Large intestine (tissue), 1 donor: ENCODE results near the gene TUBA4B. TPM values are rescaled to one million over a fixed set of nuclear protein-coding genes. Genes with fewer than 3 reads are reported as not detected.

Source experiments
- polyA plus RNA-seq: library from polyadenylated mRNA; unstranded; fragments of 120-200 nt; gene quantifications from one replicate; pipeline ENCODE4 v1.2.1, GENCODE V29; 2013

Gene TUBA4B
- polyA plus RNA-seq, 1 donor, result not detected

Other genes with a start within 250 kb of the TUBA4B start
- gene CFAP65, start 211.7 kb upstream of the TUBA4B start, polyA plus RNA-seq, result 3.4 TPM
- 68.4 TPM for gene IHH, start 192.3 kb upstream of the TUBA4B start, polyA plus RNA-seq
- gene NHEJ1, start 92.4 kb upstream of the TUBA4B start, polyA plus RNA-seq, result 33.9 TPM
- gene SLC23A3, start 83.2 kb upstream of the TUBA4B start, polyA plus RNA-seq, result 6.2 TPM
- gene CNPPD1, start 76.3 kb upstream of the TUBA4B start, polyA plus RNA-seq, result 56.2 TPM
- gene RETREG2, start 75.0 kb upstream of the TUBA4B start, polyA plus RNA-seq, result 82.0 TPM
- 54.6 TPM for gene ZFAND2B, start 46.5 kb upstream of the TUBA4B start, polyA plus RNA-seq
- gene ABCB6, start 34.3 kb upstream of the TUBA4B start, polyA plus RNA-seq, result 43.7 TPM
- gene ATG9A, start 23.6 kb upstream of the TUBA4B start, polyA plus RNA-seq, result 41.2 TPM
- 65.8 TPM for gene ANKZF1, start 23.4 kb upstream of the TUBA4B start, polyA plus RNA-seq
- 20.9 TPM for gene GLB1L, start 7.8 kb upstream of the TUBA4B start, polyA plus RNA-seq
- 36.2 TPM for gene STK16, start 7.8 kb upstream of the TUBA4B start, polyA plus RNA-seq
- 25.6 TPM for gene TUBA4A, start 675 bp downstream of the TUBA4B start, polyA plus RNA-seq
- gene DNAJB2, start 26.1 kb downstream of the TUBA4B start, polyA plus RNA-seq, result 46.9 TPM
- gene PTPRN, start 56.2 kb downstream of the TUBA4B start, polyA plus RNA-seq, result 9.2 TPM
- gene RESP18, start 79.5 kb downstream of the TUBA4B start, polyA plus RNA-seq, result 0.46 TPM
- gene DNPEP, start 134.7 kb downstream of the TUBA4B start, polyA plus RNA-seq, result 149 TPM
- 429 TPM for gene DES, start 165.1 kb downstream of the TUBA4B start, polyA plus RNA-seq
- 35.1 TPM for gene SPEG, start 181.6 kb downstream of the TUBA4B start, polyA plus RNA-seq
- 54.0 TPM for gene GMPPA, start 245.6 kb downstream of the TUBA4B start, polyA plus RNA-seq